Ureter (tissue), 1 donor: ENCODE data around the gene LRRC28. TPM values are rescaled to one million over a fixed set of nuclear protein-coding genes. Genes with fewer than 3 reads are reported as not detected.

Source experiments
- DNase-seq: peaks from one replicate; pipeline ENCODE4 v3.0.0-alpha.2; 2020; ENCODE audit warnings: low spot score
- total RNA-seq: library from RNA; stranded (reverse); gene quantifications from one replicate; pipeline ENCODE4 v1.2.4, GENCODE V29; 2023
- donor health status: DM: yes; HTN: yes; CAD: no.

The LRRC28 gene
- total RNA-seq, 1 donor from 2014 or later, result 27.6 TPM

DNA sequence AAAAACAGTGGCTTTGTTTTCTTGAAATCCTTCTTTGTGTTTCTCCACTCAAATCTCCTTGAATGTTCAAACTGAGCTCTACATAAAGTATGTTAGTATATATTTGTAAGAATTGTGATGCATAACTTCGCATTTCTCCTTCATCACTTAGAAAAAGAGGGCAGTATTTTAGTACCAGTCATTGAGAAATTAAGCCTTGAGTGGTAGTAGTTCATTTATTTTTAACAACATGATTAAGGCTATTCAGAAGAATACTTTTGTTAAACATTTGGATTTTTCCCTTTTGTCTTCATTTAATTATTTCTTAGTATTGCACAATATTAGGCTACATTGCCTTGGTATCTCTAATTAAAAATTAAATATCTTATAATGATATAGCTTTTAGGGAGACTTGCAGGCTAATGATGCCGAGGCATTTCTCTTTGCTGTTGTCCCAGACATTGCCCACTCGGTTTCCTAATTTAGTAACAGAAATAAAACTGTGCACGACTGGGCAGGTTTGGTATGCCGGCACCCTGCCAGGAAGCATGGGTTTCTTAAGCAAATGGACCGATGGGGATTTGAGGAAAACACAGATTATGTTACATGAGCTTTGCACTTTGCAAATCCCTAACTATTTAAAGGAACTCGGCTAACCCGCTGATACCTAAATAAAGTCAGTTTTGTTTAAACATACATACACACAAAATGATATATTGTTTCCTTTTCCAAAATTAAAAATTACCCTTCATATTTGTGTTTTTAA, 54.7 kb downstream of the LRRC28 start:
- peak; percentile 69 for DNase-seq

DNA sequence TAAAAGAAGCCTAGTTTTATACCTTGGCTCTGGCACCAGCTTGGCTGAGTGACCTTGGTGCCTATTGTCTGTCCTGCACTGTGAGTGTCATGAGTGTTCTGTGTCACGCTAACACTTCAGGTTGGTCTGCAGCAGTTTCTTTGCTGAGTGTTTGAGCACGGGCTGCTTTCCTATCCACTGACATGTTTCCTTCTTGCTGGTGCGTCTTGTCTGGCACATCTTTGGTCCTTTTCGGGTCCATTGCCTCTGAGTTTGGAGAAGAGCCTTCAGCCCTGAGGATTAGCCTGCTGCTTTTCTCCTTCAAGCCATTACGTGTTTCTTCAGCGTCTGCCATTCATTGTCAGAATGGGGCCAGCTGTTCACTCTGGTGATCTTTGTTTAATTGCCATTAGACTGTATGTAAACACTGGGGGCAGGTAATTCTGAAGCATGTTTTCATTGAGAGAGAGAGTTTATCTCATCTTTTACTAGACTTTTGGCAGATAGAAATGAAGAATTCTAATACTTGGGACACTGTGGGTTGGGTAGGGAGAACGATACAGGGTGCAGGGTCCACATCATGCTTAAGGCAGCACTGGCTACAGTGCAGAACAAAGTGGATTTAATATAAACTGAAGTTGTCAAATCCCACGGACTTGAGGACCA, 55.5 kb downstream of the LRRC28 start:
- DNase-seq, result no peak

DNA sequence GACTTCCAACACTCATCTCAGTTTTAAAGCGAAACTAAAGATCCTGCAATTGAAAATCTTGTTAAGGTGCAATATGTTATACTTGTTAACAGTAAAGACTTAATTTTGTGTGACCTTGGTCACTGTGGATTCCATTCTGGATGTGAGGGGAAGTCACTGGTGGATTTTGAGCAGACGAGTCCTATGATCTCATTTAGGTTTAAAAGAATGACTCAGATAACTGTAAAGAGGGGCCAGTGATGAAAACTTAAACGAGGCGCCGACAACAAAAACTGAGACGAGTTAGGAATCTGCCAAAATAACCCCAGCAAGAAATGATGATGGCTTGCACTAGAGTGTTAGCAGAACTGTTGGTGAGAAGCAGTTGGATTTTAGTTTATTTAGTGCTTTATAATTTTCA, 56.5 kb downstream of the LRRC28 start:
- DNase-seq, result no peak

DNA sequence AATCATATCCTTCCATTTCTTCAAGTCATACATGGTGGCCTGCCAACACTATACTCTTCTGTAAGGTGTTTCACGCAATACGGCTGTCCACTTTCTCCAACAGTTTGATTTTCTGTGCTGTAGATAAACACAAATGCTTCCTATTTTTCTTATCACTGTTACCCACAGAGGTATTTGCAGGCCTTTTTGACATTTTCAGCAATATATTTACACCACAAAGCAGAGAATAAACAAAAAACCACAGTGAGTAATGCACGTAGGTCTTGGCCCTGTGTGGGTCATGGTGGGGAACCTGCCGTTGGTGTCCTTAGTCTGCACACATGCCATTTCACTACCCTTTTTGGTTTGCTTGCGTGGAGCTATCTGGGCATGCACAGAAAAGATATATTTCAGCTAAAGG, 59.5 kb downstream of the LRRC28 start:
- no peak for DNase-seq

DNA sequence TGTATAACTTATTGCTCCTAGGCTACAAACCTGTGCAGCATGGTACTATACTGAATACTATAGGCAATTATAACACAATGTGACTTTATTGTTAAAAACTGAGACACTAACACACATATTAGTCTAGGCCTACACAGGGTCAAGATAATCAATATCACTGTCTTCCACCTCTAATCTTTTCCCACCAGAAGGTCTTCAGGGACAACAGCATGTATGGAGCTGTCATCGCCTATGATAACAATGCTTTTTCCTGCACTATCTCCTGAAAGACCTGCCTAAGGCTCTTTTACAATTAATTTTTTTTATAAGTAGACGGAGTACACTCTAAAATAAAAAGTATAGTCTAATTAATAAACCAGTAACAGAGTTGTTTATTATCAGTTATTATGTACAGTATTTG, 60.9 kb downstream of the LRRC28 start:
- no peak for DNase-seq

DNA sequence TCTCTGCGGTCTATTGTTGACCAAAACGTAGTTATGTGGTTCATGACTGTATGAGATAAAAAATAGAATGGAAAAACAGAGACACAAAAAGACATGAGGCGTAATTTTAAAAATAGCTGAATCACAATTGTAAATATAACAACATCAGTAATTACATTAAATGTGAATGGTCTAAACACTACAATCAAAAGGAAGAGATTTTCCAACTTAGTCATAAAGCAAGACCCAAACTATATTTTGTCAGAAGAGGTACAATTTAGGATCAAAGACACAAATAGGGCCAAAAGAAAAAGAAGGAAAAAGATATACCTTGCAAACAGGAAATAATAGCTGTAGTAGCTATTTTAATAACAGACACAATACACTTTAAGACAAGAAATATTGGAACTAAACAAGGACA, 61.5 kb downstream of the LRRC28 start:
- DNase-seq, result no peak

DNA sequence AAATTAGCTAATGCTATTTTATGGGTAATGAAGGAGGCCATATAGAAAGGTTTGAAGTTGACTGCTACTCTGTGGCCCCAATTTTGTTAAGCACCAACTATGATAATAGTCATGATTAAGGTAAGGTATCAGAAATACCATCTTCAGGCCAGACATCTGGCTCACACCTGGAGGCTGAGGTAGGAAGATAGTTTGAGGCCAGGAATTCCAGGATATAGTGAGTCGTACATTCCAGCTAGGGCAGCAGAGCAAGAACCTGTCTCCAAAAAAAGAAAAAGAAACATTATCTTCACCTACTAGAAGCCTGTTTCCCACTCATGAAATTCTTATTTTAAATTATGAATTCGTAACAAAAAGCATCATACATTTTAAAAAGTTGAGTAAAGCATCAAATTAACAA, 64.4 kb downstream of the LRRC28 start:
- no peak for DNase-seq

DNA sequence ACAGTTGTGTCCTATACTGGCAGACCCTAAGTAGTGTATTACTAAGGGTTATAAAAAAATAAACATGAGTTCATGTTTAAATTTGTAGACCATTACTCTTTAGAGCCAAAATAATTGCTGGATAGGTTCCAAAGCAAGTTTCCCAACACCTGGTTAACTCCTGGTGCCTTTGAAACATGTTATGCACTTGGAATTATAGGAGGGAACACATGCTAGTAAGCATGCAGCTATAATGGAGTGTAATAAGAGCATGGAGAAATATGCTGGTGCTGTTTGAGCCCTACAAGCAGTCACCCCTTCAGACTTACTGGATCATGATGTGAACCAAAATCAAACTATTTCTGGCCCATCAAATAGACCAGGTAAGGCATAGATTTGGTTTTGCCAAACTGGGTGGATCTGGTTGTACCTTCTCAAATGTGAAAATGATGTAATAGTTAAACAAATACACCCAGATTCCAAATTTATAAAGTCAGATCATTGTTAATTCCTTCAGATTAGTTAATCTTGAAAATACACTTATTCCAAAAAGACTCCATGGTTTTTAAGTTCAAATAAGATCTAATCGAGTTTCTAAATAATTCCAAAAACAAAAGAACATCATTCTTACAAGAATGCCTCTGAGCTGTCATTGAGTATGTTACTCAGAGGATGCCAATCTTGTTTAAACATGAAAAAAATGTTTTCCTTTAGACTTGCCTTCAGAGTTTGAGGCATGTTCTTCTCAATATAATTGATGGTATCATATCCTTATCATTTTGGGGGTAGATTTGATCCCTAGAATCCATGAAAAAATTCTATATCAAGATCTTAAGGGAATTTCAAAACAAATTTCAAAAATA, 69.3 kb downstream of the LRRC28 start:
- DNase-seq, result no peak

DNA sequence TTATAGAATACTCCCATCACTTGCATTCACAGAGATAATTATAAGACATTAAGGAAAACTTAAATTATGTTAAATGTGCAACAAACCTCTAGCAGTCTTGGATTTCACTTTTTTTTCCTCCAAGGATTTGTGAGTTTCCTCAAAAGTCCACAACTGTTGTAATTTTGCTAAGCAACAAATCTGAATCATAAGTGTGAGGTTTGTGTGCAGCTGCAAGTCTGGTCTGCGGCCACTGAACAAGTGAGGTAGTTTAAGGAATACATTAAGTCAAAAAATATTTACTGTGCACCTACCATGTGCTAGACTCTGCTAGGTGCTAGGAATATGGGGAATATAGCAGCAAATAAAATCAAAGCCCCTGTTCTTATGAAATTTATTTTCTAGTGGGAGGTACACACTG, 70.2 kb downstream of the LRRC28 start:
- DNase-seq, result no peak

DNA sequence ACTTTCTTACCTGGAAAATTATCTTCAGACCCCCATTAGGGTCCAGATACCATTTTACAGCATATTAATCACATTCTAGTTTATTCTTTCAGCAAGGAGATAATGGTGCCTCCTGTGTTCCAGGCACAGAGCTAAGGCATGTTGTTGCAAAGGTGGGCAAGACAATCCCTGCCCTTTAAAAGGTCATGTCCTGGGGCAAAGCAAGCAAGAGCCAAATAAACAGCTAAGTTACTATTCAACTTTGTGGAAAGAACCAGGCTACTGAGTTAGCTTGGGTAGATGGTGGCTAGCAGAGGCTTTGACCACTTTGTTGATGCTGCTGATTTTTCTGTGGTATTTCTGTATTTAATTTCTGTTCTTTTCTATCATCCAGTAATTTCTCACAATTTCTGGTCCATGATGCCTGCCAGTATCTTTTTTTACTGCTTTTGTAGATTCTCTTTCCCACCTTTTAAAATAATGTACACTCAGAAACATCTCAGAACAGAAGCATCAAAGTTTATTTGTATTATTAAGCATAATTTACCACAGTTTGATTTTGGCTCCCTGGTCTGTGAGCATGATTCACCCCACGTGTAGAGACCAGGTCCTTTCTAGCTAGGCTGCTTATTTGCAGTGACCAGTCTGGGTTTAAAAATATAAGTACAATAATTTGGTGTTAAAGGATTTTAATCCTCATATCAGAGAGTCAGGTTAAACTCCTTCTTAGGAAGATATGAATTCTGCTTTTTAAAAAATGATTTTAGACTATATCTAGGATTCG, 71.5 kb downstream of the LRRC28 start:
- no peak for DNase-seq

DNA sequence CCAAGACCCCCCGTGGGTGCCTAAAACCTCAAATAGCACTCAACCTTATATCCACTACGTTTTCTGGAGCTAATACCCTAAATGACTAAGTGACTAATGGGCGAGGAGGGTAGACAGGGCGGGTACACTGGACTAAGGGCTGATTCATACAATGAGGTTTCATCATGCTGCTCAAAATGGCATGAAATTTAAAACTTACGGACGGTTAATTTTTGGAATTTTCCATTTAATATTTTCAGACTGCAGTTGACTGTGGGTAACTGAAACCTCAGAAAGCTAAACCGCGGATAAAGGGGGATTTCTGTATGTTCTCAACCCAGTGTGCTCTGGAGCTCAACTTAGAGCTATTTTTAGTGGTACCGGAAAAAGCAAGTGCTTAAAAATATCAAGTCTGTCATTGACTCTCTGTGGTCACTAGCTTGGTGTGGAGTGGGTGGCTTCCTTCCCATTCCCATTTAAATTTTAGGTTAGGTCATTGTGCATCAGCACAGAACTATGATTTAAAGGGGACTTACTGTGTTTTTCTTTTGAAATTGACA, 72.9 kb downstream of the LRRC28 start:
- no peak for DNase-seq

DNA sequence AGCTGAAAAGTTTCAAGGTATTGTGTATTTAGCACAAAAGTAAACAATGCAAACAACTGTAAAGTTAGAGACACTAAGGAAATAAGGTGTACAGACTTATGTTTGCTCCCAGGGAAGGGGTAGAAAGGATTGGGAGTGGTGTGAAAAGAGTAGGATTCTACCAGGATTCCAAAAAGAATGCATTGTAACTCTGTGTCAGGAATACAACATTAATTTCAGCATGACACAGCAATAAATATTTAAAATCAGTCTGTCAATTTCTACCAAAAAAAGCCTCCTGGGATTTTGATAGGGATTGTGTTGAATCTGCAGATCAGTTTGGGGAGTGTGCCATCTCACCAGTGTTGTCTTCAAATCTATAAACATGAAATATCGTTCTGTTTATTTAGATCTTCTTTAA, 73.4 kb downstream of the LRRC28 start:
- DNase-seq, result no peak

DNA sequence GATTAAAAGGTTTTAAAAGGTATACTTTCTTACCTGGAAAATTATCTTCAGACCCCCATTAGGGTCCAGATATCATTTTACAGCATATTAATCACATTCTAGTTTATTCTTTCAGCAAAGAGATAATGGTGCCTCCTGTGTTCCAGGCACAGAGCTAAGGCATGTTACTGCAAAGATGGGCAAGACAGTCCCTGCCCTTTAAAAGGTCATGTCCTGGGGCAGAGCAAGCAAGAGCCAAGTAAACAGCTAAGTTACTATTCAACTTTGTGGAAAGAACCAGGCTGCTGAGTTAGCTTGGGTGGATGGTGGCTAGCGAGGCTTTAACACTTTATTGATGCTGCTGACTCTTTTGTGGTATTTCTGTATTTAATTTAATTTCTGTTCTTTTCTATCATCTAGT, 75.0 kb downstream of the LRRC28 start:
- no peak for DNase-seq

DNA sequence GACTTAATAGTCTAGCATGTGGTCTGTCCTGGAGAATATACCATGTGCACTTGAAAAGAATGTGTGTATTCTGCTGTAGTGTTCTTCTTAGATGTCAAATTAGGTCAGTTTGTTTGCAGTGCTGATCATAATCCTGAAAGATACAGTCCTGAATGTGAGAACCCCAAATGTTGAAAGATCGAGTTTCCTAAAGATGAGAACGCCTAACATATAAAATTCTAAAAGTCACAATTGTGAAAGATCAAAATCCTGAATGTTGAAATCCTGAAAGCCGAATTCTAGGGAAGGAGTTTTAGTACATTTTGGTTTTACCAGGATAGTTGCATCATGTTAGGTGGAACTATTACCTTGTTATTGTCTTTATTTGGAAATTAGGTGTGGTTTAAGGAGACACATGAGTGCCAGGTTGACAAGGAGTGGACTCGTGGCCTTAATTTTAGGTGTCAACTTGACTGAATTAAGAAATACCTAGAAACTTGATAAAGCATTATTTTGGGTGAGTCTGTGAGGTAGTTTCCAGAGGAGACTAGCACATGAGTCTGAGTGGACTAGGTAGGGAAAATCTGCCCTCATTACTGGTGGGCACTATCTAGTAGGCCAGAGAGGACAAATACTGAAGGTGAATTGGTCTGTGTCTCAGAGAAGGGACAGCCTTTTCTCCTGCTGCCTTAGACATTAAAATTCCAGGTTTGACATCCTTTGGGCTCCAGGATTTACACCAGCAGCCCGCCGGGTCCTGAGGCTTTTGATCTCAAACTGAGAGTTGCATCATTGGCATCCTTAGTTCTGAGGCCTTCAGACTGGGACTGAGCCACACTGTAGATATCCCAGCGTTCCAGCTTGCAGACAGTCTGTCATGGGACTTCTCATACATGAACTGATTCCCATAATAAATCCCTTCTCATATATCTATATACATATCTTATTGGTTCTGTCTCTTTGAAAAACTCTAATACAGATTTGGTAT, 77.1 kb downstream of the LRRC28 start:
- DNase-seq, result no peak

DNA sequence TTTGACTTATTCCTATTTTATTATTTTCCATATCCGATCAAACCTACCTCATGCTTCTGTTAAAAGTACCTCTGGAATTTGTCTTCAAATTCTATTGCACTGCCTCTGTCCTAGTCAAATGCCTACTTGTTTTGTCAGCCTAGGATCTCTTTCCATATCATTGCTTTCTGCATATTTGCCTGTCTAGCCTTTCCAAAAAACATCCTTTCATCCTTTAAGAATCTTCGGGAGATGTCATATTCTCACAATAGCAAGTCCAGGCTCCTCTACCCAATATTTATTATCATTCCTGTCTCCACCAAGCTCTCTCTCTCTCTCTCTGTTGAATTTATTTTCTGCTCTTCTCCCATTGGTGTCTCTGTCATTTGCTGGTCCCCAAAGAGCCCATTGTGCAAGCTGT, 80.1 kb downstream of the LRRC28 start:
- no peak for DNase-seq

DNA sequence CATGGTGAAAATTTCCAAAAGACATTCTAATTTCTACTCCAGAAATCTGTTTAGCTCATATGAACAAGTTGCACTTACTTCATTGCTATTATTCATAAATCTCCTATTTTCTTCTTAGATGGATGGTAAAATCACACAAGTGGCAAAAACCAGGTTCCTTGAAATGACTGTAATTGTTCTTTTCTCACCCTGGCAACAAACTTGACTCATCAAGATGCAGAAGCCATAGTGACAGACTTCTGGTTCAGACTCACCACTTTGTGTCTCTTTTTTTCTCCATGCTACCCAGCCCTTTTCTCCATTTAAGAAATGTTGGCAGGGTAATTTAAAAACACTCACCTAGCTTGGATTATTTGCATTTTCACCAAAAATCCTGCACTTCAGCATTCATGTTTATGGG, 82.1 kb downstream of the LRRC28 start:
- no peak for DNase-seq

DNA sequence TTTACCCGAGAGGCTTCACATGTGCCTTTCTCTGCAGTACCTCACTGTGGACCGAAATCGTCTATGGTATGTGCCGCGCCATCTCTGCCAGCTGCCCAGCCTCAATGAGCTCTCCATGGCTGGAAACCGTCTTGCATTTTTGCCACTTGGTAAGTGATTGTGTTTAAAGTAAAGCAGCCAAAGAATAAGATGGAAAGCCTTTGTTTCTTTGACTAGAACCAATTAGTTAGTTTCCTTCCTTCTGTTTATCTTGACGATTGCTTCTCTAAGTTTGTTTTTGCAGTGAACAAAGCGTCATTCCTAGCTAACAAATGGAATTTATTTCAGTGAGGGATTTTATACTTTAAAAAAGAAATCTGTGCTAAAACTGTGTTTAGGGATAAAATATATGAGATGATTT, 82.7 kb downstream of the LRRC28 start:
- DNase-seq, result no peak

DNA sequence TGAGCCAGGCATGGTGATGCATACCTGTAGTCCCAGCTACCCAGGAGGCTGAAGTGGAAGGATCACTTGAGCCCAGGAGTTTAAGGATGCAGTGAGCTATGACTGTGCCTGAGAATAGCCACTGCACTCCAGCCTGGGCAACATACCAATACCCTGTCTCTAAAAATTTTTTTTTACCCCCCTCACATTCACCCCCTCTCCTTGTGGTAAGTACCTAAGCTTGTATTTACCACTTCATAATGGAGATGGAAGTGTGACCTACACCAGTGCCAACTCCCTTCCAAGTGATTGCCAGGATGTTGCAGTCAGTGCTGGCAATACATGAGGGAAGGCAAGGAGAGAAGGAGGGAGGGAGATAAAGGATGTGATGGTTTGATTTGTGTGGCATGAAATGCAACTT, 84.2 kb downstream of the LRRC28 start:
- no peak for DNase-seq

DNA sequence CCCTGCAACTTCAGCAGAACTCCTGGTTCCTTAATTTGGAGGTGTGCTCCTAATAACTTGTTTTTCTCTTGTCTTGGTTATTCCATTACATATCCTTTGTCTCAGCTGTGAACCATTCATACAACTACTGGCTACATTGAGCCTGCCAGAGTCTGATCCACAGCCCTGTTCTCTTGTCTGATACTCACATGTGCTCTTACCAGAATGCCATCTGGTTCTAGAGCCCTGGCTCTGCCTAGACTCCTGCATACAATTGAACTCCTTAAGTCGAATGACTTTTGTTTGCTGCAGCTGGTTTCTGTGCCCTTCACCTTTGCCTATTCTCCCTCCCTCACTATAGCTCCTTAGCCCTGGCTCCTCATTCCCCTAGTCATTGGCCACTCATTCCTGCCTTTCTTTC, 85.5 kb downstream of the LRRC28 start:
- no peak for DNase-seq

DNA sequence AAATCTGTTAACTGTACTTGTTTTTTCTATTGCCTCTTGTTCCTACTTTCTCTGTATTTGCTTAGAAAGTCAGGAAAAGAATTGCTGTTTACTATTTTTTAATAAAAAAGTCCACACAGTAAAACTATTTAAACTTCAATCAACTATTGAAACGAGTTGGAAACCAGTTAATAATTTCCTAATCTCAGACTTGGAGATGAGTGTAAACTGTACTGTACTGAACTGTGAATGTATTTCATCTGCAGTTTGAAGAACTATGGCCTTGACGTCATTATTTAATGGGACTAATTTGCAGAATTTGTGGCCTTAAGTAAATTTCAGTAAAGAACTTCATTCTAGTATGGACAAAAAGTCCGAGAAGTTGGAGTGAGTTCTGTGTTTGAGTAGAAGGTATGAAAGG, 89.1 kb downstream of the LRRC28 start:
- no peak for DNase-seq

DNA sequence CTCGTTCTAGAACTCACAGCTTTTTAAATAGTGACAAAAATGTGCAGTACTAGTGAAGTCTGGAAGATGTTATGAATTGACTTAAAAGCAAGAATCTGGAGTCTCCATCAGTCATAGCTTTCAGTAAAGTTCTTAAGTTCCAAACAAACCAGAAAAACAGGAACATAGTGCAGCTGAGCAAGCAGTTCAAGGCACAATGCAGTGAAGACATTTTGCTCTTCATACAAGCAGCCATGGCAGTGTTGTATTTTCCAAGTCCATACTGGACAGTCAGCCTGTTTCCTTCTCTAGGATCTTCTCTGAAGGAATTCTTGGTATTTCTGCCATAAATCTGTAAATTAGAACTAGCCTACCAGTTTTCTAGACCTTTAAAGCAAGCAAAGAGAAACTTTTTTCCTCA, 90.5 kb downstream of the LRRC28 start:
- no peak for DNase-seq
